Measurements from ENCODE around the gene ENGASE. TPM values are rescaled to one million over a fixed set of nuclear protein-coding genes. Genes with fewer than 3 reads are reported as not detected.

The ENGASE gene
- total RNA-seq, 1 donor from 2014 or later = 76.2 TPM

- peaks cover 12% of the 10 kb centered on the region for H3K27me3 Mint-ChIP-seq (ENCODE audit: low read depth)
- no peak for DNase-seq (ENCODE audit: low spot score in 2 of 2, unreplicated experiment in 2 of 2)
- no peak overlapping the region for H3K4me3 Mint-ChIP-seq
- no peak overlapping the region for H3K27ac Mint-ChIP-seq
- no peaks in the 10 kb centered on the region for H3K9me3 Mint-ChIP-seq
- H3K4me1 Mint-ChIP-seq = peaks cover 5% of the 10 kb centered on the region
- TF ChIP-seq CTCF (IDR thresholded peaks at IDR 0.05; ENCODE audit: unreplicated experiment) = no peak
- no peaks in the 10 kb centered on the region for H3K36me3 Mint-ChIP-seq
Observed at GRCh38 chr17:79041723-79042420, 32.8 kb upstream of the ENGASE start.

GRCh38 chr17:79042421-79043190 is 32.0 kb upstream of the ENGASE start:
- TF ChIP-seq CTCF (IDR thresholded peaks at IDR 0.05; ENCODE audit: unreplicated experiment) = peak; percentile 78
- Mint-ChIP-seq H3K27ac (no peak overlapping the region), H3K4me3 (no peak overlapping the region), H3K27me3 (ENCODE audit: low read depth) (peaks cover 12% of the 10 kb centered on the region), H3K9me3 (no peaks in the 10 kb centered on the region), H3K36me3 (no peaks in the 10 kb centered on the region), H3K4me1 (peaks cover 7% of the 10 kb centered on the region)
- DNase-seq (ENCODE audit: low spot score in 2 of 2, unreplicated experiment in 2 of 2) = peak in 1 of 2 experiments; percentile 56

- Mint-ChIP-seq H3K27ac (no peak overlapping the region), H3K4me1 (peaks cover 7% of the 10 kb centered on the region), H3K4me3 (no peak overlapping the region), H3K9me3 (no peaks in the 10 kb centered on the region), H3K27me3 (ENCODE audit: low read depth) (peaks cover 12% of the 10 kb centered on the region), H3K36me3 (no peaks in the 10 kb centered on the region)
- no peak for TF ChIP-seq CTCF (IDR thresholded peaks at IDR 0.05; ENCODE audit: unreplicated experiment)
- no peak for DNase-seq (ENCODE audit: low spot score in 2 of 2, unreplicated experiment in 2 of 2)
Observed at GRCh38 chr17:79043191-79043930, 31.3 kb upstream of the ENGASE start.

GRCh38 chr17:79043931-79044320 is 30.7 kb upstream of the ENGASE start:
- Mint-ChIP-seq H3K27ac (no peak overlapping the region), H3K4me1 (peaks cover 7% of the 10 kb centered on the region), H3K4me3 (no peak overlapping the region), H3K36me3 (no peaks in the 10 kb centered on the region), H3K27me3 (ENCODE audit: low read depth) (peaks cover 12% of the 10 kb centered on the region), H3K9me3 (no peaks in the 10 kb centered on the region)
- no peak for TF ChIP-seq CTCF (IDR thresholded peaks at IDR 0.05; ENCODE audit: unreplicated experiment)
- DNase-seq (ENCODE audit: low spot score in 2 of 2, unreplicated experiment in 2 of 2) = no peak

- H3K4me3 Mint-ChIP-seq = no peak overlapping the region
- no peak for DNase-seq (ENCODE audit: low spot score in 2 of 2, unreplicated experiment in 2 of 2)
- no peaks in the 10 kb centered on the region for H3K9me3 Mint-ChIP-seq
- H3K27ac Mint-ChIP-seq = no peak overlapping the region
- no peak for TF ChIP-seq CTCF (IDR thresholded peaks at IDR 0.05; ENCODE audit: unreplicated experiment)
- no peaks in the 10 kb centered on the region for H3K36me3 Mint-ChIP-seq
- peaks cover 7% of the 10 kb centered on the region for H3K4me1 Mint-ChIP-seq
- peaks cover 12% of the 10 kb centered on the region for H3K27me3 Mint-ChIP-seq (ENCODE audit: low read depth)
Observed at GRCh38 chr17:79044462-79044861, 30.2 kb upstream of the ENGASE start.
